Skeletal muscle tissue (tissue), 4 donors: ENCODE measurements around the gene TECTA. TPM values are rescaled to one million over a fixed set of nuclear protein-coding genes. Genes with fewer than 3 reads are reported as not detected.

Source experiments
- H3K27ac ChIP-seq: one replicate; pipeline ENCODE4 v1.7.0; 2013; ENCODE audit warnings: mild to moderate bottlenecking, low read depth, low read length, inconsistent platforms
- H3K27me3 ChIP-seq, 3 donors: one replicate each; pipeline ENCODE4 v1.7.0; 2013; ENCODE audit warnings: low read length in 3 of 3; ENCODE audit not compliant: control insufficient read depth in 3 of 3, insufficient read depth in 3 of 3
- H3K36me3 ChIP-seq, 3 donors: one replicate each; pipeline ENCODE4 v1.7.0; 2013; ENCODE audit warnings: low read length in 3 of 3; ENCODE audit not compliant: control insufficient read depth in 3 of 3, insufficient read depth in 3 of 3
- H3K4me1 ChIP-seq, 3 donors: one replicate each; pipeline ENCODE4 v1.7.0; 2013; ENCODE audit warnings: low read length in 3 of 3, mild to moderate bottlenecking in 3 of 3; ENCODE audit not compliant: control insufficient read depth in 3 of 3, insufficient read depth in 3 of 3
- H3K4me3 ChIP-seq, 3 donors: one replicate each; pipeline ENCODE4 v1.7.0; 2013; ENCODE audit warnings: low read length in 3 of 3
- H3K9ac ChIP-seq, 3 donors: one replicate each; pipeline ENCODE4 v1.7.0; 2013; ENCODE audit warnings: low read length in 3 of 3, mild to moderate bottlenecking in 3 of 3, moderate library complexity in 2 of 3, low read depth in 1 of 3
- H3K9me3 ChIP-seq, 3 donors: one replicate each; pipeline ENCODE4 v1.7.0; 2013; ENCODE audit warnings: low read length in 3 of 3; ENCODE audit not compliant: control insufficient read depth in 3 of 3
- total RNA-seq: library from RNA; depleted of rRNA; stranded (reverse); fragments of >200 nt; gene quantifications from one replicate; pipeline ENCODE4 v1.2.3, GENCODE V29; 2014
- donor health status: Osteomylitis.

Gene TECTA
- total RNA-seq, 1 donor from 2014 or later: 1.0 TPM

DNA sequence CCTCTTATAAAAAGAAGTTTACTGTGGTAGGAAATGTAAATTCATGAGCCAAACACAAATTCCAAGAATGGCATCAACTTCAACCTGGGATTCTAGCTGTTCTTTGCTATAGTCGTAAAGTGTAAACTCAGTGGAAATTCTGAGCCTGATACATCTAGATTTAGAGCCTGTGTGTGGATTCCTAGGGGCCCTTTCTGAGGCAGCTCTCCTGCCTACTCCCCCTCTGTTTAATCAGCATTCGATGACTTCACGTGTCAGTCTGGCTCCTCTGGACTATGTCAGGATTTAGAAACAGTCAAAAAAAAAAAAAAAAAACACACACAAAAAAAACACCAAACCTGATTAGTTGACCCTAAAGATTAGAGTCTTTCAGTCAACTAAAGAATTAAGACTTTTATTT, 98.5 kb downstream of the TECTA start:
- Histone ChIP-seq H3K27ac (no peak overlapping the region), H3K4me1 (peaks cover 0 to 2% (median 0%) of the 10 kb centered on the region in 3 donors), H3K36me3 (no peaks in the 10 kb centered on the region), H3K9me3 (no peaks in the 10 kb centered on the region), H3K9ac (no peak overlapping the region), H3K27me3 (peaks cover 0 to 5% (median 4%) of the 10 kb centered on the region in 3 donors), H3K4me3 (no peak overlapping the region)

DNA sequence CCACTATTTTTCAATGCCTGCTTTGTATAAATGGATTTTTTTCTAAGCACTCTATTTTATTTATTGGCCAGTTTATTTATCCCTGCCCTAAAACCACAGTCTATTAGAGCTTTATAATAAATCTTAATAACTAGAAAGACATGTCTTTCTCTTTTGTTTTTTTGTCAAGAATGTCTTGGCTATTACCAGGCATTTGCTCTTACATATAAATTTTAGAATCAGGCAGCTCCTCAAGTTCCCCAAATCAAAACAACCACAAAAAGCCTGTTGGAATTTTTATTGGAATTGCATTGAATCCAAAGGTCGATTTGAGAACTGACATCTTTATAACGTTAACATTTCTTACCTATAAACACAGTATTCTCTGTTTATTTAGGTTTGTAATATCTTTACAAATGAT, 105.8 kb downstream of the TECTA start:
- no peaks in the 10 kb centered on the region for H3K9me3 ChIP-seq
- no peak overlapping the region for H3K4me3 ChIP-seq
- no peak overlapping the region for H3K27ac ChIP-seq
- no peaks in the 10 kb centered on the region for H3K4me1 ChIP-seq
- H3K9ac ChIP-seq: no peak overlapping the region
- no peaks in the 10 kb centered on the region for H3K27me3 ChIP-seq
- no peaks in the 10 kb centered on the region for H3K36me3 ChIP-seq

DNA sequence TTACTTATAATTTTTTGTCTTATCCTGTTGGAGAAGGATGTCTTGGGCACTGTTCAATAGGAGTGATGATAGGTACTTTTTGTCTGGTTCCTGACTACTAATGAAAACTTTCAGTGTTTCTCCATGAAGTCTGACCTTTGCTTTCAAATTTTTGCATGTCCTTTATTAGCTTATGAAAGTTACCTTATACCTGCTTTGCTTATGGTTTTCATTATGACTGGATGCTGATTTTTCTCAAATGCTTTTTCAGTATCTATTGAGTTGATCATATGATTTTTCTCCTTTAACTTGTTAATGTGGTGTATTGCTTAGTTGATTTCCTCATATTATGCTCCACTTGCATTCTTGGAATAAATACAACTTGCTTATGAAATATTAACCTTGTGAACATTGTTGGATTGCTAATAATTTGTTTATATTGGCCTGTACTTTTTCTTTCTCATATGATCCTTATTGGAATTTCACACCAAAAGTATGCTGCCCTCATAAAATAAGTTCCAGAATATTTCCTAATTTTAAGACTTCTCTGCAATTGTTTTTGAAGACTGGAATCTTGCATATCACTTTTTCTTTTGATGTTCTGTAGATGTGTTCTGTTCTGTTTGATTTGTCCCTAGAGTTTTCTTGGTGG, 106.6 kb downstream of the TECTA start:
- Histone ChIP-seq H3K4me1 (no peaks in the 10 kb centered on the region), H3K4me3 (no peak overlapping the region), H3K27me3 (no peaks in the 10 kb centered on the region), H3K9ac (no peak overlapping the region), H3K9me3 (no peaks in the 10 kb centered on the region), H3K36me3 (no peaks in the 10 kb centered on the region), H3K27ac (no peak overlapping the region)

DNA sequence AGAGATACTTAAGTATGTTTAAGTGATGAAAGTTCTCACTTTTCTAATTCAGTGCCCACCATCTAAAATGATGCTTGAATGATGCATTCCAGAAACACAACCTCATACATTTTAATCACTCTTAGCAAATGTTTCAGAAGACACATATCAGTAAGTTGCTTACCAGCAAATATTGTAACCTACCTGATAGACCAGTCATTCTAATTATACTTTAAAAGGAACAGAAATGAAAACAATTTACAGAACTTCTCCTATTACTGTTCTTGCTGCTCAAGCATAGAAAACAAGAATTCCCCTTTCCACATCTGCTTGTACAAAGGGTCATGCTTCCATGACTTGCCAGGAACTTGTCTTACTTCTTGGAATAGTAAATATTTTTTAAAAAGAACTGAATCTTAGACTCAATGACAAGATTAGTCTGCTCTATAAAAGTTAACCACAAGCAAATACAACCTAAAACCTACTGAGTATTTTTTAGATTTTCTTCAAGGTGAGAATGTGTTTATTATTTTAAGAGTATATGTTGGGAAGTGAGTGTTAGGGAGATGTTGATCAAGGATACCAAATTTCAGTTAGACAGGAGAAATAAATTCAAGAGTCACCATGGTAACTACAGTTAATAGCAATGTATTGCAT, 109.5 kb downstream of the TECTA start:
- H3K4me1 ChIP-seq: no peaks in the 10 kb centered on the region
- H3K36me3 ChIP-seq: no peaks in the 10 kb centered on the region
- H3K4me3 ChIP-seq: no peak overlapping the region
- no peaks in the 10 kb centered on the region for H3K9me3 ChIP-seq
- H3K27ac ChIP-seq: no peak overlapping the region
- no peak overlapping the region for H3K9ac ChIP-seq
- peaks cover 0 to 9% (median 4%) of the 10 kb centered on the region in 3 donors for H3K27me3 ChIP-seq

DNA sequence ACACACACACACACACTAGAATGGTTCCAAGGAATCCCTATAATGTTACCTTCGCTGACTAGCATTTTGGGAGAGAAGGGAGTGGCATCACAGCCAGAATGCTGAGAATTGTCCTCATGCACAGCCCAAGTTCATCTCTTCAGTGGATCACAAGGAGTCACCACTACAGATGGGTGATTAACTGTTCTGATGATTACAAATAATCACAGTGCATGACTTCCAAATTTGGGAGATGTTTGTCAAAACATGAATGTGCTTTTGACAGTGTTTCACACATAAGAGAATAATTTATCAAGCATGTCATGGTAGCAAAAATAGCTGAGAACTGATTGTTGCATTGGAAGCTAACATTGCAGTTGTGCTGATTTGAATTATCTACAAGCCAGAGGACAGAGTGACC, 110.6 kb downstream of the TECTA start:
- H3K9ac ChIP-seq: no peak overlapping the region
- no peaks in the 10 kb centered on the region for H3K4me1 ChIP-seq

DNA sequence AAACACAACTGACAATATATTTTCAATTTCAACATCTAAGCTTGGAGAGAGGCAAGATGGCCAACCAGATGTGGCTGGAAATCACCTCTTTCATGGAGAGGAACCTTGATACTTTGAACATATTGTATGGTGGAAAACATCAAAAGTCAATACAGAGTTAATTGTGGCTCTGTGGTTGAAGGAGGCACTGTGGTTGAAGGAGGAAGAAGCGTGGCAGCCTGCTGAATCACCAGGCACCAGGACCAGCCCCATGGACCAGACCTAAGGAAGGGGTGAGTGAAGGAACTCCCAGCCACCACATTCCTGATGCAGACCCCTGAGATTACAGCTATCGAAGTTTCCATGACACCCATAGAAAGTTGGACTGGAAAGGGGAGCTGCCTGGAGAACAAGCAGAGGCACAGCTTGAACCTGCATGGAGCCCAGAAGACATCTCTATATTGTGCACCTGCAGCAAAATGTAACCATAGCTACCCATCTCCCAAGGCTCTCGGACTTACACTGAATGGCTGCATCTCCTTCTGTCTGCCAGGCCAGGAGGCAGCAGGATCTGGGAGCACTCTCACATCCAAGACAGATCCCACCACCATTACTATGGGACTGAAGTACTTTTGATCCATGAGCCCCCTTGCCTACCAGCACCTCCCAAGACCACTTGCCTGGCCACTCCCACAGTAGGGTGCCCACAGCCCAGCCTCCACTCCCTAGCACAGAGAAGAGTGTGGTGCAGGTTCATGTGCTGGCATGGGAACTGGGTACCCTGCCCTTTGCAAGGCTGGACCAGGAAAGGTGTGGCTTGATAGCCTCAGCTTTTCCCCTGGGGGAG, 111.7 kb downstream of the TECTA start:
- H3K36me3 ChIP-seq: no peaks in the 10 kb centered on the region
- H3K9ac ChIP-seq: no peak overlapping the region
- no peak overlapping the region for H3K27ac ChIP-seq
- no peak overlapping the region for H3K4me3 ChIP-seq
- no peaks in the 10 kb centered on the region for H3K4me1 ChIP-seq
- no peaks in the 10 kb centered on the region for H3K9me3 ChIP-seq
- peaks cover 0 to 9% (median 4%) of the 10 kb centered on the region in 3 donors for H3K27me3 ChIP-seq

More for the DNA sequence above, 110.6 kb downstream of the TECTA start:
- no peak overlapping the region for H3K4me3 ChIP-seq
- H3K27ac ChIP-seq: no peak overlapping the region
- H3K27me3 ChIP-seq: peaks cover 0 to 9% (median 4%) of the 10 kb centered on the region in 3 donors
- no peaks in the 10 kb centered on the region for H3K9me3 ChIP-seq
- no peaks in the 10 kb centered on the region for H3K36me3 ChIP-seq

DNA sequence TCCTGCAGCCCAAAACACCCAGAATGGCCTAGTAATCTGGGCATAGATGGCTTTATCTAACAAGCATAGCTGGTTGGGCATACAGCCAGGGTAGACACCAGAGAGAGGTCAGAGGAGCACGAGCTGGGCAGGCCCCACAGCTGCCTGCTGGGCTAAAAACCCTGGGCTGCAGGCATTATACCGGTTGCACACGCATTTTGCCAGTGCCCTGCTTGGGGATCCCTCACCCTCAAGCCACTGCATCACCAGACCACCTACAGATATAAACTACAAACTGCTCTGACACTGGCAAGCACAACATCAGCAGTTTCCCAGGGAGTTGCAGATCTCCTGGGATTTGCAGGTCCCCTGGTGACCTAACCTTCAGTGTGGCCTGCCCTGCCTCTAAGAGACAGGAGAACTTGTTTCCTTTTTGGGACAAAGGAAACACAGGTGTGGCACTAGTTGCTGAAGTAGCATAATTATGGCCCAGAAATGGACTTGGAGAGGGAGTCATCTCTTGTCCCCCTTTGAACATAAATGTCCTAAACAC, 112.4 kb downstream of the TECTA start:
- no peak overlapping the region for H3K27ac ChIP-seq
- peaks cover 0 to 9% (median 4%) of the 10 kb centered on the region in 3 donors for H3K27me3 ChIP-seq
- no peak overlapping the region for H3K4me3 ChIP-seq
- no peaks in the 10 kb centered on the region for H3K9me3 ChIP-seq
- no peaks in the 10 kb centered on the region for H3K36me3 ChIP-seq
- no peaks in the 10 kb centered on the region for H3K4me1 ChIP-seq
- H3K9ac ChIP-seq: no peak overlapping the region

DNA sequence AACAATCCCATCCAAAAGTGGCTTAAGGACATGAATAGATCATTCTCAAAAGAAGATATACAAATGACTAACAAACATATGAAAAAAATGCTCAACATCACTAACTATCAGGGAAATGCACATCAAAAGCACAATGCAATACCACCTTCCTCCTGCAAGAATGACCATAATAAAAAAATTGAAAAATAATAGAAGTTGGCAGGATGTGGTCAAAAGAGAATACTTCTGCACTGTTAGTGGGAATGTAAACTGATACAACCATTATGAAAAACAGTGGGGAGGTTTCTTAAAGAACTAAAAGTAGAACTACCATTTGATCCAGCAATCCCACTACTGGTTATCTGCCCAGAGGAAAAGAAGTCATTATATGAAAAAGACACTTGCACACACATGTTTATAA, 113.8 kb downstream of the TECTA start:
- Histone ChIP-seq H3K27ac (no peak overlapping the region), H3K4me1 (no peaks in the 10 kb centered on the region), H3K9ac (no peak overlapping the region), H3K9me3 (no peaks in the 10 kb centered on the region), H3K4me3 (no peak overlapping the region), H3K36me3 (no peaks in the 10 kb centered on the region), H3K27me3 (peaks cover 0 to 9% (median 4%) of the 10 kb centered on the region in 3 donors)

DNA sequence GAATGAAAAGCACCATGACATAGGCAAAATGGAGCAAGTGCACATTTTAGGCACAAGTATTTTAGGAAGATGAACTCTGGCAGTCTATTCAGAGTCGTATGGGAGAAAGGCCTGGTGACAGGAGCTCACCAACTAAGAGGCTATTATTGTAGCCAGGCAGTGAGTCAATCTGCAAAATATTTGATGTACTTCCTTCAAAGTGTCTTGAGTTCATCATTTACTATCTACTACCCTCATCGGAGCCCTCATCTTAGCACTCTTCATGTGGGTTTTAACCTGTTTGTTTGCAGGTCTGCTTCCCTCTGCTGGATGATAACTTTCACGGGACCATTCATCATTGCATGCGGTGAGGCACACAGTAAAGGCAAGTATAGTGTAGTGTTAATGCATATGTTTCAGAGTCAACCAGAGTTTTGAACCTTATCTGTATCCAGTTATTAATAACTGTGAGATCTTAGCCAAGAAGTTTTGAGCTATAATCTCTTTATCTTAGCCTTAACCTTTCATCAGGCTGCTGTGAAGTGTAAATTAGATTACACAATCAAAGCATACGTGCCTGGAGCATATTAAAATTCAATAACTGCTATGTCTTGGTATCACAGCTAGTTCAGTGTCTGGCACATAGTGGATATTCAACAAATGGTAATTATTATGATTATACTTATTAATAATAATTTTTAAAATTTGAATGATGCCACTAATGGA, 120.6 kb downstream of the TECTA start:
- H3K27ac ChIP-seq: no peak overlapping the region
- H3K36me3 ChIP-seq: no peaks in the 10 kb centered on the region
- no peak overlapping the region for H3K4me3 ChIP-seq
- H3K4me1 ChIP-seq: no peaks in the 10 kb centered on the region
- peaks cover 0 to 14% (median 6%) of the 10 kb centered on the region in 3 donors for H3K27me3 ChIP-seq
- no peaks in the 10 kb centered on the region for H3K9me3 ChIP-seq
- no peak overlapping the region for H3K9ac ChIP-seq
